OCI-LY1 (cell line): ENCODE measurements around the gene METTL26.
A peak's percentile ranks its signal among the peaks of the same experiment; 100 is the strongest.

Experiments used
- H2AFZ ChIP-seq: fragments of 200-600 bp; sonication (generic), shearing (Covaris generic); 2 replicates; pipeline ENCODE4 v1.6.0; 2014; ENCODE audit warnings: antibody characterized with exemption, mild to moderate bottlenecking, low read length
- H3F3A ChIP-seq: fragments of 200-600 bp; sonication (generic), shearing (Covaris generic); 2 replicates; pipeline ENCODE4 v1.6.0; 2014; ENCODE audit warnings: mild to moderate bottlenecking, antibody characterized with exemption, low read length, moderate library complexity; ENCODE audit not compliant: insufficient read depth
- H3K27ac ChIP-seq: fragments of 200-600 bp; sonication (generic); 2 replicates; pipeline ENCODE4 v1.5.1; 2014; ENCODE audit warnings: low read length, mixed run types, mild to moderate bottlenecking, low read depth; ENCODE audit not compliant: poor library complexity, severe bottlenecking
- H3K27me3 ChIP-seq: fragments of 200-600 bp; sonication (generic); 2 replicates; pipeline ENCODE4 v1.6.0; 2014; ENCODE audit warnings: antibody characterized with exemption, mild to moderate bottlenecking, low read length, moderate library complexity; ENCODE audit not compliant: insufficient read depth
- H3K36me3 ChIP-seq: fragments of 200-600 bp; sonication (generic); 2 replicates; pipeline ENCODE4 v1.6.1; 2014; ENCODE audit warnings: mild to moderate bottlenecking, antibody characterized with exemption, low read length, moderate library complexity, mixed read lengths; ENCODE audit not compliant: insufficient read depth
- H3K4me1 ChIP-seq: fragments of 200-600 bp; sonication (generic); 2 replicates; pipeline ENCODE4 v1.5.1; 2014; ENCODE audit warnings: mild to moderate bottlenecking, low read length, moderate library complexity; ENCODE audit not compliant: insufficient read depth, severe bottlenecking
- H3K4me2 ChIP-seq: fragments of 200-600 bp; sonication (generic), shearing (Covaris generic); 2 replicates; pipeline ENCODE4 v1.6.1; 2014; ENCODE audit warnings: low read length
- H3K4me3 ChIP-seq: fragments of 200-600 bp; sonication (generic); 2 replicates; pipeline ENCODE4 v1.5.1; 2014; ENCODE audit warnings: low read length, low read depth, mild to moderate bottlenecking, mixed read lengths; ENCODE audit not compliant: poor library complexity, severe bottlenecking
- H3K79me2 ChIP-seq: fragments of 200-600 bp; shearing (Covaris generic); 2 replicates; pipeline ENCODE4 v1.6.1; 2016; ENCODE audit warnings: mixed run types, low read length, mixed read lengths; ENCODE audit not compliant: insufficient read depth
- H3K9ac ChIP-seq: fragments of 200-600 bp; sonication (generic), shearing (Covaris generic); 2 replicates; pipeline ENCODE4 v1.6.1; 2014; ENCODE audit warnings: mild to moderate bottlenecking, low read length, mixed read lengths
- H3K9me2 ChIP-seq: fragments of 200-600 bp; sonication (generic), shearing (Covaris generic); 2 replicates; pipeline ENCODE4 v1.6.1; 2014; ENCODE audit warnings: low read depth, mild to moderate bottlenecking, low read length, mixed read lengths
- H3K9me3 ChIP-seq: fragments of 200-600 bp; shearing (Covaris generic); 2 replicates; pipeline ENCODE4 v1.6.1; 2014; ENCODE audit warnings: low read length, mixed read lengths
- H4K20me1 ChIP-seq: fragments of 200-600 bp; sonication (generic), shearing (Covaris generic); 2 replicates; pipeline ENCODE4 v1.6.0; 2016; ENCODE audit warnings: mild to moderate bottlenecking, low read length; ENCODE audit not compliant: insufficient read depth
- EZH2 ChIP-seq: fragments of 200-600 bp; sonication (generic), shearing (Covaris generic); IDR thresholded peaks from 2 replicates; pipeline ENCODE4 v1.8.0; 2017; ENCODE audit warnings: borderline replicate concordance, mixed run types, mild to moderate bottlenecking, antibody characterized with exemption, low read length, moderate library complexity, mixed read lengths
- TF ChIP-seq, protein P1 (sequence below): fragments of 200-600 bp; sonication (generic), shearing (Covaris generic); IDR thresholded peaks from 2 replicates; pipeline ENCODE4 v1.5.1; 2017; ENCODE audit warnings: mild to moderate bottlenecking, antibody characterized with exemption, low read length, moderate library complexity, mixed read lengths

METTL26 gene

DNA sequence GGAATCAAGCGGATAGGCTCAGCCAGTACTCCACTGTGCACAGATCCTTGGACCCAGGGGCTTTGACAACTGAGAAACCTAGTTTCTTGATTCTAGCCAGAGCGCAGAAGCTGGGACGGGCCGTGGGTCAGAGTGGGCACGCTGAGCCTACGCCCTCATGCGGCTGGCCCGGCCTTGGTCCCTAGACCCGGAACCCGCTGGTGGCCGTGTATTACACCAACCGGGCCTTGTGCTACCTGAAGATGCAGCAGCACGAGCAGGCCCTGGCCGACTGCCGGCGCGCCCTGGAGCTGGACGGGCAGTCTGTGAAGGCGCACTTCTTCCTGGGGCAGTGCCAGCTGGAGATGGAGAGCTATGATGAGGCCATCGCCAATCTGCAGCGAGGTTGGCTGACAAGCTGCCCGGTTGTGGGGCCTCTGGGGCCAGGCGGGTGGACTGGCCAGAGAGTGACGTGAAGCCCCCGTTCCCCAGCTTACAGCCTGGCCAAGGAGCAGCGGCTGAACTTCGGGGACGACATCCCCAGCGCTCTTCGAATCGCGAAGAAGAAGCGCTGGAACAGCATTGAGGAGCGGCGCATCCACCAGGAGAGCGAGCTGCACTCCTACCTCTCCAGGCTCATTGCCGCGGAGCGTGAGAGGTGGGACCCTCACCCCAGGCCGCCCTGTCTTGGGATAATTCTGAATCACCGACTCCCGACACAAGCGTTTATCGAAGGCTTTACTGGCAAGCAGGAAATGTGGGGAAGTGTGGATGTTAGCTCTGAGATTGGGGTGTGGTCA is 45.1 kb upstream of the METTL26 start:
- Histone ChIP-seq H2AFZ (no peak overlapping the region), H3K4me2 (peak overlapping the region; percentile 98), H4K20me1 (no peaks in the 10 kb centered on the region), H3K79me2 (0 out of 2 replicates have a peak, but pooled peaks cover 8% of the 10 kb centered on the region), H3K36me3 (peaks cover 29% of the 10 kb centered on the region), H3F3A (no peaks in the 10 kb centered on the region), H3K9me2 (no peaks in the 10 kb centered on the region), H3K9ac (peak overlapping the region; percentile 86), H3K4me3 (peak overlapping the region; percentile 86), H3K4me1 (peaks cover 56% of the 10 kb centered on the region), H3K27ac (peak overlapping the region; percentile 55), H3K9me3 (no peaks in the 10 kb centered on the region), H3K27me3 (no peaks in the 10 kb centered on the region)
- TF ChIP-seq EZH2, result no peak
- TF ChIP-seq, protein P1, sequence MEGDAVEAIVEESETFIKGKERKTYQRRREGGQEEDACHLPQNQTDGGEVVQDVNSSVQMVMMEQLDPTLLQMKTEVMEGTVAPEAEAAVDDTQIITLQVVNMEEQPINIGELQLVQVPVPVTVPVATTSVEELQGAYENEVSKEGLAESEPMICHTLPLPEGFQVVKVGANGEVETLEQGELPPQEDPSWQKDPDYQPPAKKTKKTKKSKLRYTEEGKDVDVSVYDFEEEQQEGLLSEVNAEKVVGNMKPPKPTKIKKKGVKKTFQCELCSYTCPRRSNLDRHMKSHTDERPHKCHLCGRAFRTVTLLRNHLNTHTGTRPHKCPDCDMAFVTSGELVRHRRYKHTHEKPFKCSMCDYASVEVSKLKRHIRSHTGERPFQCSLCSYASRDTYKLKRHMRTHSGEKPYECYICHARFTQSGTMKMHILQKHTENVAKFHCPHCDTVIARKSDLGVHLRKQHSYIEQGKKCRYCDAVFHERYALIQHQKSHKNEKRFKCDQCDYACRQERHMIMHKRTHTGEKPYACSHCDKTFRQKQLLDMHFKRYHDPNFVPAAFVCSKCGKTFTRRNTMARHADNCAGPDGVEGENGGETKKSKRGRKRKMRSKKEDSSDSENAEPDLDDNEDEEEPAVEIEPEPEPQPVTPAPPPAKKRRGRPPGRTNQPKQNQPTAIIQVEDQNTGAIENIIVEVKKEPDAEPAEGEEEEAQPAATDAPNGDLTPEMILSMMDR, result peak; percentile 26; the same call in 1 of the 2 replicates

DNA sequence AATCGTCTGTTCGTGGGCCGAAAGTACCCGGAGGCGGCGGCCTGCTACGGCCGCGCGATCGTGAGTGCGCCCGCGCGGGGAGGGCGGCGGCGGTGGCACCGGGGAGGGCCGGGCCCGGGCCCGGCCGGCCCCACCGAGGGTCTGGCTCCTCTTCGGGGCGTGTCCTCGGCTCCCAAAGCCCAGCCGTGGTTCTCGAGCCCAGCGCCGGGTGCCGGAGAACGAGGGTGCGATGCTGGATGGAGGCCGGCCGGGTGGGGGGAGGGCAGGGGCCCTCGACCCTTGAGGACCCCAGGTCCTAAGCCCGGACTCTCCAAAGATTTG is 44.5 kb upstream of the METTL26 start:
- no peak overlapping the region for H2AFZ ChIP-seq
- TF ChIP-seq, protein P1, result no peak
- TF ChIP-seq EZH2, result no peak
- H3K27me3 ChIP-seq, result no peaks in the 10 kb centered on the region
- peak overlapping the region; percentile 98 for H3K4me2 ChIP-seq
- no peaks in the 10 kb centered on the region for H4K20me1 ChIP-seq
- H3K4me1 ChIP-seq, result peaks cover 56% of the 10 kb centered on the region
- no peaks in the 10 kb centered on the region for H3F3A ChIP-seq
- peak overlapping the region; percentile 55 for H3K27ac ChIP-seq
- peak overlapping the region; percentile 86 for H3K4me3 ChIP-seq
- H3K79me2 ChIP-seq, result 0 out of 2 replicates have a peak, but pooled peaks cover 8% of the 10 kb centered on the region
- H3K36me3 ChIP-seq, result peaks cover 26% of the 10 kb centered on the region
- H3K9me3 ChIP-seq, result no peaks in the 10 kb centered on the region
- no peaks in the 10 kb centered on the region for H3K9me2 ChIP-seq
- H3K9ac ChIP-seq, result peak overlapping the region; percentile 86

DNA sequence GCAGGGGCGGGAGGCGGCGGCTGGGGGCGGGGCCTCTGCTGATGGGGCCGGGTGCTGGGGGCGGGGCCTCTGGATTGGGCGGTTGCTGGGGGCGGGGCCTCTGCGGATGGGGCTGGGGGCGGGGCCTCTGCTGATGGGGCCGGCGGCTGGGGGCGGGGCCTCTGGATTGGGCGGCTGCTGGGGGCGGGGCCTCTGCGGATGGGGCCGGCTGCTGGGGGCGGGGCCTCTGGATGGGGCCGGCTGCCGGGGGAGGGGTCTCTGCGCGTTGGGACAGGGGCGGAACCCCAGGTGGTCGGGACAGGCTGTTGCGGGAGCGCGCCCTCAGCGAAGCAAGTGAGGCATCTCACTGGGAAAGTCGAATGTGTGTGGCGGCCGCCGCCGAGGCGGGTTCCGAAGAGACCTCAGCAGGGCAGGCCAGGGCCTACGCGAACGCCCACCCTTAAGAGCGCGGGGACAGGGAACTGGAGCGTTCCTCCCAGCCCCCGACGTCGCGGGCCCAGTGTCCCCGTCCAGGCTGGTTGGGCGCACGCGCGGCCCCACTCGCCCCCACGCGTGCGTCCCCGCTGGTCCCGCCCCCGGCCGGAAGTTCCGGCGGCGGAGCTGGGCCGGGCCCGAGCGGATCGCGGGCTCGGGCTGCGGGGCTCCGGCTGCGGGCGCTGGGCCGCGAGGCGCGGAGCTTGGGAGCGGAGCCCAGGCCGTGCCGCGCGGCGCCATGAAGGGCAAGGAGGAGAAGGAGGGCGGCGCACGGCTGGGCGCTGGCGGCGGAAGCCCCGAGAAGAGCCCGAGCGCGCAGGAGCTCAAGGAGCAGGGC is 43.9 kb upstream of the METTL26 start, which contains the start of gene STUB1:
Gene STUB1 (plus strand): TSS at position 597 of the 811 bp plus-strand sequence. CDS start 116 bp downstream, at position 713.
- Histone ChIP-seq H3K79me2 (0 out of 2 replicates have a peak, but pooled peaks cover 8% of the 10 kb centered on the region), H3K36me3 (peaks cover 23% of the 10 kb centered on the region), H3K9me2 (no peaks in the 10 kb centered on the region), H3K9ac (peak within 1 kb of the TSS; percentile 86), H3K27me3 (no peaks in the 10 kb centered on the region), H3K27ac (peak within 1 kb of the TSS; percentile 75), H3F3A (no peaks in the 10 kb centered on the region), H3K9me3 (no peaks in the 10 kb centered on the region), H2AFZ (no peak within 1 kb of the TSS), H4K20me1 (no peaks in the 10 kb centered on the region), H3K4me2 (peak within 1 kb of the TSS; percentile 98), H3K4me3 (peak within 1 kb of the TSS; percentile 86), H3K4me1 (peaks cover 51% of the 10 kb centered on the region)
- no peak for TF ChIP-seq EZH2
- TF ChIP-seq, protein P1, result no peak
